Fibroblast of pulmonary artery (primary cell): ENCODE results near the gene NAP1L5.

Experiments
- DNase-seq: peaks from one replicate; pipeline ENCODE4 v3.0.0-alpha.2; 2010; ENCODE audit warnings: low read depth
- H3K4me3 ChIP-seq: replicated peaks from 2 replicates; pipeline ENCODE4 v1.5.1; 2011; ENCODE audit warnings: low read depth, mild to moderate bottlenecking, control low read depth, low read length, moderate library complexity
- TF ChIP-seq, protein P1 (sequence below): IDR thresholded peaks from 2 replicates; pipeline ENCODE4 v1.5.1; 2011; ENCODE audit warnings: mild to moderate bottlenecking, control low read depth, low read length, inconsistent platforms; ENCODE audit errors: missing control alignments

The NAP1L5 gene

DNA sequence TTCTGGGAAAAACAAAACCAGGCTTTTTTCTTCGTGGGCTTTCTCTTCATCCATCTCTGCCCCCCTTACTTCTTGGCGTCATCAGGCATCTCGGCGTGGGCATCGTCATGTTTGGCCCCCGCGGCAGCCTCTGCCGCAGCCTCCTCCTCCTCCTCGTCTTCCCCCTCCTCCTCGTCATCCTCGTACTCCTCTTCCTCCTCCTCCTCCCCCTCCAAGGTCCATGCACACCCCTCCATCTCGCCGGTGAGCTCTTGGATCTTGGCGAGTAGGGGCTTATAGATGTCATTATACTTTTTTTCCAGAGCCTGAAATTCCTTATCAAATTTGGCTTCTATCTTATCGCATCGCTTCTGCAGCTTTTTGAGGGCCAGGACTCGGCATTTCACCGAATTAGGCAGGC is 488 bp downstream of the NAP1L5 start:
- peak overlapping the region; percentile 76 for H3K4me3 ChIP-seq
- peak; percentile 41 for DNase-seq
- TF ChIP-seq, protein P1, sequence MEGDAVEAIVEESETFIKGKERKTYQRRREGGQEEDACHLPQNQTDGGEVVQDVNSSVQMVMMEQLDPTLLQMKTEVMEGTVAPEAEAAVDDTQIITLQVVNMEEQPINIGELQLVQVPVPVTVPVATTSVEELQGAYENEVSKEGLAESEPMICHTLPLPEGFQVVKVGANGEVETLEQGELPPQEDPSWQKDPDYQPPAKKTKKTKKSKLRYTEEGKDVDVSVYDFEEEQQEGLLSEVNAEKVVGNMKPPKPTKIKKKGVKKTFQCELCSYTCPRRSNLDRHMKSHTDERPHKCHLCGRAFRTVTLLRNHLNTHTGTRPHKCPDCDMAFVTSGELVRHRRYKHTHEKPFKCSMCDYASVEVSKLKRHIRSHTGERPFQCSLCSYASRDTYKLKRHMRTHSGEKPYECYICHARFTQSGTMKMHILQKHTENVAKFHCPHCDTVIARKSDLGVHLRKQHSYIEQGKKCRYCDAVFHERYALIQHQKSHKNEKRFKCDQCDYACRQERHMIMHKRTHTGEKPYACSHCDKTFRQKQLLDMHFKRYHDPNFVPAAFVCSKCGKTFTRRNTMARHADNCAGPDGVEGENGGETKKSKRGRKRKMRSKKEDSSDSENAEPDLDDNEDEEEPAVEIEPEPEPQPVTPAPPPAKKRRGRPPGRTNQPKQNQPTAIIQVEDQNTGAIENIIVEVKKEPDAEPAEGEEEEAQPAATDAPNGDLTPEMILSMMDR = no peak

DNA sequence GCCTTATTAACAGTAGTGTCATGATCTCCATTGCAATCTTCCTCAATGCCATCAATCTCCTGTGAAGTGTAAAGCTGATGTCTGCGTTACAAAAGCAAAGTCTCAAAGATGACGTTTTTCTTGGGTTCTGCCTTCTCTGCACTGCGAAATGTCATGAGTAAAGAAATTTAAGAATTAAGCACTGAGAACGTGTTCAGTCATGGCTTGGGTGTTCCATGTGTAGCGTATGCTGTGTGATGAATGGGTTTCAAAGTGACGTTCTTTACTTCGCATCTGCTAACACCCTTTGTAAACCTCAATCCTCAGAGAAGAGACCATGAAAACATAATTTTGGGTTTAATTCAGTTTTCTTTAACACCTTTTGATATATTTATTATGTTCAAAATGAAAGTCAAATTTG is 999 bp downstream of the NAP1L5 start:
- TF ChIP-seq, protein P1 = no peak
- DNase-seq = no peak
- peak overlapping the region; percentile 76 for H3K4me3 ChIP-seq

- TF ChIP-seq, protein P1 = no peak
- no peak overlapping the region for H3K4me3 ChIP-seq
- no peak for DNase-seq
Observed at GRCh38 chr4:88693792-88694191, 3.8 kb downstream of the NAP1L5 start.

DNA sequence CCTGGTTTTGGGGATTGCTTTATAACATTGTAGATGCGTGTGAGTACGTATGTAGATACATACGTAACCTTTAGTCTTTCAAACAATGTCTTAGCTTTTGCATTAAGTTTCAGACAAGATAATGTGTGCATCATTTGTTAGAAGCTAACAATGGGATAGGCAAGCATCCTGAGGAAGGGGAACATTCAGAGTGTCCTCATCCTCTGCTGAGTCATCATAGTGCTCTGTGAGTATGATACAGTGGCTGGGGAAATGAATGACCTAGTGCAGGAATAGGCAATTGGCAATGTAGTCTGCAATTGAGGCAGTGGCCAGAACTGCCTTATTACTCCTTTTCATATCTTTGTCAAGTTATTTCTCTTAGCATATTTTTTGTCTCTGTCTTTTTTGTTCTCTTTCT is 7.3 kb downstream of the NAP1L5 start:
- peak; percentile 69 for DNase-seq
- TF ChIP-seq, protein P1 = no peak
- H3K4me3 ChIP-seq = no peak overlapping the region

GRCh38 chr4:88681209-88681608 is 16.4 kb downstream of the NAP1L5 start:
- no peak for DNase-seq
- TF ChIP-seq, protein P1 = no peak
- no peak overlapping the region for H3K4me3 ChIP-seq

DNA sequence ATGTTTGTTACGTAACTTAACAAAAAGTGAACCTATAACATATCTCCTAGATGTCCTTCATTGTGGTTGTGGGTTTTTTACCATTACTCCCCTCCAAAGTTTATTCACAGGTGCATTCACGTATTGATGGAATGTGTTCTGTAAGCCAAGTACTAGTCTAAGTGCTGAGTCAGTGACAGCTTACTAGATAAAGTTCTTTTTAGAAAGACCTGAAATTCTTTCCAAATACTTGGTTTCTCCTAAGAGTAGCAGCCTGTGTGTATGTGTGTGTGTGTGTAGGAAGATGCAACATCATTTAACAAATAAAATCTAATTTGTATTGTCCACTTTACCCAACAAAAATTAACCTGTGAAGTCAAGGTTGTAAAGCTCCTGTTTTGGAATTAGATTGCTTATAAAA is 22.1 kb downstream of the NAP1L5 start:
- no peak for DNase-seq
- no peak overlapping the region for H3K4me3 ChIP-seq
- TF ChIP-seq, protein P1 = no peak

- DNase-seq = no peak
- TF ChIP-seq, protein P1 = no peak
- no peak overlapping the region for H3K4me3 ChIP-seq
Observed at GRCh38 chr4:88674979-88675378, 22.6 kb downstream of the NAP1L5 start.
